ENCODE data around the gene ROR2.

DNA sequence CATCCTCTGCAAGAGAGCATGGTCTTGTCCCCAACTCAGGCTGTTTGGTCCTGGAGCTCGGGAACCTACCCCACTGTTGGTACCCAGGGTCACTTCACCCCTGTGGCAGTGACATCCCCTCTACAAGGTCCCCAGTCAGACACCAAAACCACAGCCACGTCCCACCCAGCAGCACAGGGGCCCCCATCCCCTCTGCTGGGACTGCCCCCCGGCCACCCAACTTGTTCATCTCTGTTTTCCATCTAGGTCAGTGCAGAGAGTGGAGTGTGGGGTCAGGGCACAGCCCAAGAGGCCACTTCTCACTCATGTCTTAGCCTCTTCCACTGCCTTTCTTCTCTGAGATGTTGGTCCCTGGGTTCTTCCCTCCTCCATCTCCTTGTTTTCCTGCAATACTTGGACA, 292.5 kb downstream of the ROR2 start:
- no peak for TF ChIP-seq POLR2A (IDR thresholded peaks at IDR 0.05; ENCODE audit: low read depth, low read length)
- no peak for TF ChIP-seq TAF1 (IDR thresholded peaks at IDR 0.05; ENCODE audit: borderline replicate concordance, low read depth, low read length)

Measured in GM12892 (cell line).